Smooth muscle cell (in vitro differentiated cells): Measurements from ENCODE around the gene ELMO1. TPM values are rescaled to one million over a fixed set of nuclear protein-coding genes. Genes with fewer than 3 reads are reported as not detected.

Source experiments
- DNase-seq: peaks from one replicate; lab custom pipeline; 2025; ENCODE audit not compliant: unreplicated experiment; lab: John Stamatoyannopoulos, UW
- H2AFZ ChIP-seq: fragments of 200-600 bp; sonication (generic); 2 replicates; pipeline ENCODE4 v1.6.0; 2016; ENCODE audit warnings: antibody characterized with exemption, low read depth, mild to moderate bottlenecking
- H3F3A ChIP-seq: fragments of 200-600 bp; sonication (generic); 2 replicates; pipeline ENCODE4 v1.6.0; 2017; ENCODE audit warnings: antibody characterized with exemption, low read depth
- H3K27ac ChIP-seq: fragments of 200-600 bp; sonication (generic); 2 replicates; pipeline ENCODE4 v1.5.1; 2016; ENCODE audit warnings: low read depth, mild to moderate bottlenecking
- H3K27me3 ChIP-seq: fragments of 200-600 bp; sonication (generic); 2 replicates; pipeline ENCODE4 v1.6.1; 2016; ENCODE audit warnings: low read depth, mild to moderate bottlenecking
- H3K36me3 ChIP-seq: fragments of 200-600 bp; sonication (generic); 2 replicates; pipeline ENCODE4 v1.5.1; 2016; ENCODE audit warnings: low read depth
- H3K4me1 ChIP-seq: fragments of 200-600 bp; sonication (generic); 2 replicates; pipeline ENCODE4 v1.5.1; 2016; ENCODE audit warnings: low read depth
- H3K4me2 ChIP-seq: fragments of 200-600 bp; sonication (generic); 2 replicates; pipeline ENCODE4 v1.6.0; 2016; ENCODE audit warnings: mild to moderate bottlenecking
- H3K4me3 ChIP-seq: fragments of 200-600 bp; sonication (generic); 2 replicates; pipeline ENCODE4 v1.5.1; 2016; ENCODE audit warnings: mild to moderate bottlenecking
- H3K79me2 ChIP-seq: fragments of 200-600 bp; sonication (generic); 2 replicates; pipeline ENCODE4 v1.6.0; 2016; ENCODE audit warnings: low read depth, mild to moderate bottlenecking
- H3K9ac ChIP-seq: fragments of 200-600 bp; sonication (generic); 2 replicates; pipeline ENCODE4 v1.6.0; 2016; ENCODE audit warnings: low read depth
- H3K9me3 ChIP-seq: fragments of 200-600 bp; sonication (generic); replicated peaks from 2 replicates; pipeline ENCODE4 v1.5.1; 2016; ENCODE audit warnings: low read depth
- H4K20me1 ChIP-seq: fragments of 200-600 bp; sonication (generic); 2 replicates; pipeline ENCODE4 v1.6.0; 2016; ENCODE audit warnings: low read depth
- CTCF ChIP-seq: fragments of 200-600 bp; sonication (generic); IDR thresholded peaks from 2 replicates; pipeline ENCODE4 v1.5.1; 2017; ENCODE audit warnings: borderline replicate concordance, mild to moderate bottlenecking, antibody characterized with exemption; ENCODE audit not compliant: insufficient read depth, poor library complexity, severe bottlenecking
- WGBS: methylation state at CpG from one replicate; pipeline ENCODE4 v1.1.7; 2016; ENCODE audit warnings: low lambda C conversion rate; 5-methylcytosine and 5-hydroxymethylcytosine counted together
- polyA plus RNA-seq: library from polyadenylated mRNA; unstranded; fragments of >200 nt; fragmentation: Nextera tagmentation; extraction: Ambion mirVana; gene quantifications from 2 replicates; pipeline ENCODE4 v1.2.1, GENCODE V29; 2016
- total RNA-seq: library from RNA; depleted of rRNA; stranded (reverse); fragments of >200 nt; gene quantifications from 2 replicates; pipeline ENCODE4 v1.2.3, GENCODE V29; 2014

The ELMO1 gene
- total and polyA plus RNA-seq, 2 experiments from 2014 or later: 8.2 to 36.0 TPM

GRCh38 chr7:36811807-36812206 lies 636.9 kb downstream of the ELMO1 start:
- H3K36me3 ChIP-seq: no peaks in the 10 kb centered on the region
- no peaks in the 10 kb centered on the region for H3K9me3 ChIP-seq
- H4K20me1 ChIP-seq: no peaks in the 10 kb centered on the region
- no peak overlapping the region for H3K4me3 ChIP-seq
- 77% methylated on average over 3 of the region's 3 CpGs for WGBS
- no peak overlapping the region for H3K9ac ChIP-seq
- no peak overlapping the region for H3K4me2 ChIP-seq
- H2AFZ ChIP-seq: no peak overlapping the region
- no peaks in the 10 kb centered on the region for H3K27me3 ChIP-seq
- no peaks in the 10 kb centered on the region for H3K4me1 ChIP-seq
- no peak for DNase-seq
- H3F3A ChIP-seq: no peaks in the 10 kb centered on the region
- no peak overlapping the region for H3K27ac ChIP-seq
- no peaks in the 10 kb centered on the region for H3K79me2 ChIP-seq
- no peak for TF ChIP-seq CTCF

GRCh38 chr7:36810489-36810888 lies 638.2 kb downstream of the ELMO1 start:
- no peak overlapping the region for H3K9ac ChIP-seq
- no peak overlapping the region for H2AFZ ChIP-seq
- no peaks in the 10 kb centered on the region for H3K36me3 ChIP-seq
- H3K9me3 ChIP-seq: no peaks in the 10 kb centered on the region
- WGBS: 50% methylated on average over 2 of the region's 2 CpGs
- H3K79me2 ChIP-seq: no peaks in the 10 kb centered on the region
- no peak overlapping the region for H3K4me2 ChIP-seq
- H3K4me1 ChIP-seq: no peaks in the 10 kb centered on the region
- no peaks in the 10 kb centered on the region for H4K20me1 ChIP-seq
- H3K27ac ChIP-seq: no peak overlapping the region
- no peaks in the 10 kb centered on the region for H3F3A ChIP-seq
- no peaks in the 10 kb centered on the region for H3K27me3 ChIP-seq
- no peak overlapping the region for H3K4me3 ChIP-seq
- no peak for DNase-seq
- no peak for TF ChIP-seq CTCF

GRCh38 chr7:36810032-36810431 lies 638.6 kb downstream of the ELMO1 start:
- H3F3A ChIP-seq: no peaks in the 10 kb centered on the region
- no peaks in the 10 kb centered on the region for H3K36me3 ChIP-seq
- H3K4me2 ChIP-seq: no peak overlapping the region
- H3K4me1 ChIP-seq: no peaks in the 10 kb centered on the region
- H3K9ac ChIP-seq: no peak overlapping the region
- H3K27ac ChIP-seq: no peak overlapping the region
- no peak for TF ChIP-seq CTCF
- DNase-seq: no peak
- H3K27me3 ChIP-seq: no peaks in the 10 kb centered on the region
- no peak overlapping the region for H2AFZ ChIP-seq
- no peaks in the 10 kb centered on the region for H4K20me1 ChIP-seq
- H3K4me3 ChIP-seq: no peak overlapping the region
- H3K9me3 ChIP-seq: no peaks in the 10 kb centered on the region
- H3K79me2 ChIP-seq: no peaks in the 10 kb centered on the region
- 89% methylated on average over 1 of the region's 1 CpG for WGBS

- Histone ChIP-seq H3K9me3 (no peaks in the 10 kb centered on the region), H3K27me3 (no peaks in the 10 kb centered on the region), H3F3A (no peaks in the 10 kb centered on the region), H3K27ac (no peak overlapping the region), H2AFZ (no peak overlapping the region), H3K4me3 (no peak overlapping the region), H3K4me2 (no peak overlapping the region), H3K79me2 (no peaks in the 10 kb centered on the region), H3K9ac (no peak overlapping the region), H4K20me1 (no peaks in the 10 kb centered on the region), H3K36me3 (no peaks in the 10 kb centered on the region), H3K4me1 (no peaks in the 10 kb centered on the region)
- no peak for TF ChIP-seq CTCF
- no peak for DNase-seq
- WGBS: 80% methylated on average over 3 of the region's 3 CpGs
Observed at GRCh38 chr7:36809510-36809909, 639.2 kb downstream of the ELMO1 start.
